DMS53 (cell line): ENCODE data around the gene ATP1B3.
"Not testable (repeated sequence)": the region's sequence is repeated elsewhere in the genome, so short reads cannot be mapped to it uniquely, and the experiment has no call there.

Source experiments
- DNase-seq: peaks from one replicate; lab custom pipeline; 2025; lab: John Stamatoyannopoulos, UW

ATP1B3 gene

DNA sequence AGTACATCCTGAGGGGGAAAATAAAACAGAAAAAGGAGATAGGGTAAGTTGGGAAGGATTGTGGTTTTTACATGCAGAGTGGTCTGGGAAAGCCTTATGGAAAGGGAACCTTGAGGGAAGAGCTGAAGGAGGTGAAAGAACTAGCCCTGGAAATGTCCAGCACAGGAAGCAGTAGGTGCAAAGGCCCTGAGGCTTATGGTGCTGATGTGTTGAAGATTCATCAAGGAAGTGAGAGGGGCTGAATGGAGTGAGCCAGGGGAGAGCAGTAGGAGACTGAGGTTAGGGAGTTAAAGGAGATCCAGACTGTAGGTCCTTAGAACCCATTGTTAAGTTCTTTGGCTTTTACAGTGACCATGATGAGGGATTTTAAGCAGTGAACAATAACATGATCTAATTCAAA, 33.0 kb downstream of the ATP1B3 start:
- no peak for DNase-seq

DNA sequence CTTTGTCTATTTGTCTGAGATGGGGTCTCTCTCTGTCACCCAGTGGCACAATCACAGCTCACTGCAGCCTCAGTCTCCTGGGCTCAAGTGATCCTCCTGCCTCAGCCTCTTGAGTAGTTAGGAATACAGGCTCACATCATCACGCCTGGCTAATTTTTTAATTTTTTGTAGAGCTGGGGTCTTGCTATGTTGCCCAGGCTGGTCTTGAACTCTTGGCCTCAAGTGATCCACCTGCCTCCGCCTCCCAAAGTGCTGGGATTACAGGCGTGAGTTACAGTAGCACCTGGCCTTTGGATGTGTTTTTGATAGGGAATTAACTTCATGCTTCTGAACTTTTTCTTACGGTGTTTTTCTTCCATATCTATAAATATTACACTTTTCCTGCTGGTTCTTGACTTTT, 33.5 kb downstream of the ATP1B3 start:
- not testable (repeated sequence) for DNase-seq

- DNase-seq: peak; percentile 72
These were observed 36.8 kb downstream of the ATP1B3 start for GRCh38 chr3:141913150-141913811.

- DNase-seq: no peak
These were observed 37.9 kb downstream of the ATP1B3 start for GRCh38 chr3:141914311-141914710.

DNA sequence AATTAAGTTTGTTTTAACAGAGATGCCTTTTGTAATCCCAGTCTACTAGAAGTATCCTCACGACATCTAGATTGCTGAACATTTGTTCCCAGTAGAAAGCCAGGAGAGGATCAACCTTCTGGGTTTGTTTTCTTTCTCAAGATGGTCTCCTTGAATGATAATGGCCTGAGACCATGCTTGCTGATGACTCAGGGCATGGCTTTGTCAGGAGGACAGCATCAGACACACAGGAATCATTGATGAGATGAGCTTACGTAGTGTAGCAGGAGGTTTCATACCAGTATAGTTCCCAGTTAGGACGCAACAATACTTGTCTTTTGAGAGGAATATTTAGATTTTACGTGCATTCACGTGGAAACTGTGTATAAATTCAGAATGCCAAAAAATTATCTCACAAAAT, 38.6 kb downstream of the ATP1B3 start:
- no peak for DNase-seq

GRCh38 chr3:141915766-141916165, 39.3 kb downstream of the ATP1B3 start:
- no peak for DNase-seq

DNA sequence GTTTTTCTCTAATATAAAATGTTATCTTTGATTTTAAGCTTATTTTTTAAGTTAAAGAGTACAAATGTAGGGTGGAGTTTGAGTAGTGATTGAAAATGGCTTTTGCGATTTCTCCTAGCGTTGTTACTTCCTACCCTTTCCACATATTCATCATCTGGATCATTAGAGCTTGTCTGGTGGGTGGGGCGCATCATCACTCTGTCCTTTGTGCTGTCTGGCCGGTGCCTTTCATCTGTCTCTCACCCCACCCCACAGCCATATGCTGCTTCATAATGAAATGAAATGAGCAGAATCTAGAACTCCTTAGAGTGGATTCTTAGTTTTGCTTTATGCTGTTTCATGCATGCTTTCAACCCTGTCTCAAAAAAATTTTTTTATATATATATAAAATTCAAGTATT, 44.3 kb downstream of the ATP1B3 start:
- DNase-seq: no peak

DNA sequence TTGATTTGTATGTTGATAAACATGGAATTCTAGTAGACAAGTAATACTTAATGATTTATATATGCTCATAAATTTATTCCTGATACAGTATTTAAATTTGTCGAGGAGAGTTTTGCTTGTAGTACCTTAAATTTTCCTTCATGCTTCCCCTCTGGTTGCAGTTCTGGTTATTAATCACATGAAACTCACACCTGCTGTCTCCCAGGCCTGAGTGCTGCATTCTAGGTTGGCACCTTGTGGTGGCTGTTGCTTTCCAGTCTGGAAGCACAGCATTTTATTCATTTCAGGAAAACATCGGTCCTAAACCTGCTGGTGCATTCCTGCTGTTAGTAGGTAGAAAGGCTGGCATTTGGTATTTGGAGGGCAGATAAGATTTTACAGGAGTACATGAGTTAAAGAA, 44.9 kb downstream of the ATP1B3 start:
- DNase-seq: no peak

DNA sequence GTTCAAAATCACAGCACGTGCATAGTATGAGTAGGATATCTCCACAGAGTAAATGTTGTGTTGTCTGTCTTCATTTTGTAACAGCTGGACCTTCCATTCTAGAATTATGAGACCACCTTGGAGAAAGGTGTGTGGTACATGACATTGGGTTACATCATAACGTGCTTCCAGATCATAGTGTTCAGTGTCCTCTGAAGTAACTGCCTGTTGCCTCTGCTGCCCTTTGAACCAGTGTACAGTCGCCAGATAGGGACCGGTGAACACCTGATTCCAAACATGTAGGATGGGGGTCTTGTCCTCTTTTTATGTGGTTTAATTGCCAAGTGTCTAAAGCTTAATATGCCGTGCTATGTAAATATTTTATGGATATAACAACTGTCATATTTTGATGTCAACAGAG, 49.2 kb downstream of the ATP1B3 start:
- DNase-seq: not testable (repeated sequence)

GRCh38 chr3:141926929-141927328, 50.5 kb downstream of the ATP1B3 start:
- no peak for DNase-seq

DNA sequence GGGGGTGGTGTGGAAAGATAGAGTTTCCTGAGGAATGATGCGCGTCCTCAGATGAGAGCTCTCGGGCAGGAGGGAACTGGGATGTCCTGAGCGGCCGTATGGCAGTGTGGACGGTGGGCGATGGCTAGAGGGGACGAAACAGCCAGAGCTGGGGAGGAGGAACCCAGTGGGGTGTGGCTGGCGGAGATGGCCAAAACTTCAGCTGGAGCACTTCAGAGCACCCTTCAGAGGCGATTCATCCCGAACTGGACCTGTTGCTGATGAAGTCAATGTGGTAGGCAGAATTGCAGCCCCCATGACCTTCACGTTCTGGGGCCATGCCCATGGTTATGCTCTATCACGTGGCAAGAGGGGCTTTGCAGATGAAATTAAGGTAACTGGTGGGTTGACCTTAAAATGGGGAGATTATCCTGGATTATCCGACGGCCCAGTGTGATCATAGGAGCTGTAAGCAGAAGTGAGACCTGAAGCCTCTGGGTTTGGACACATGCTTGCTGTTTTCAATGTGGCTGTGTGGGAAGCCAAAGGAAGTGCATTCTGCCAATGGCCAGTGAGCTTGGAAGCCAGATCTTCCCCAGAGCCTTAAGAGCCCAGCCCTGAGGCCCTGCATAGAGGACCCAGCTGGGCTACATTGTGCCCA, 52.3 kb downstream of the ATP1B3 start:
- no peak for DNase-seq

GRCh38 chr3:141929341-141929995, 53.0 kb downstream of the ATP1B3 start:
- DNase-seq: no peak

DNA sequence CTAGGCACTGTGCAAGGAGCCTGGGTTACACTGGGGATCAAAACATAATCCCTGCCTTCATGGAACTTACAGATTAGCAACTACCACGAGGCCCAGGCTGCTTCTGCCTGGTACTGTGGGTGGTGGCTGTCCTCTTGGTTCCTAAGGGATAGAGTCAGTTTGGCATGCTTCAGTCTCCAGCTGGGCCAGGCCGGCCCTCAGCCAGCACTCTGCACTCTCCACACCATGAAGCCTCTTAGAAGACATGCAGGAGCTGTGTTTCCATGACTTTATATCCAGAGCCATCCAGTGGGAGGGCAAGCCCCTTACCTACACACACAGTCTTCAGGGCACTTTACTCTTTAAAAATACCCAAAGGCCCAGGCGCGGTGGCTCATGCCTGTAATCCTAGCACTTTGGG, 54.4 kb downstream of the ATP1B3 start:
- no peak for DNase-seq

- no peak for DNase-seq
These were observed 57.2 kb downstream of the ATP1B3 start for GRCh38 chr3:141933421-141934300.

- no peak for DNase-seq
These were observed 57.9 kb downstream of the ATP1B3 start for GRCh38 chr3:141934354-141934753.

DNA sequence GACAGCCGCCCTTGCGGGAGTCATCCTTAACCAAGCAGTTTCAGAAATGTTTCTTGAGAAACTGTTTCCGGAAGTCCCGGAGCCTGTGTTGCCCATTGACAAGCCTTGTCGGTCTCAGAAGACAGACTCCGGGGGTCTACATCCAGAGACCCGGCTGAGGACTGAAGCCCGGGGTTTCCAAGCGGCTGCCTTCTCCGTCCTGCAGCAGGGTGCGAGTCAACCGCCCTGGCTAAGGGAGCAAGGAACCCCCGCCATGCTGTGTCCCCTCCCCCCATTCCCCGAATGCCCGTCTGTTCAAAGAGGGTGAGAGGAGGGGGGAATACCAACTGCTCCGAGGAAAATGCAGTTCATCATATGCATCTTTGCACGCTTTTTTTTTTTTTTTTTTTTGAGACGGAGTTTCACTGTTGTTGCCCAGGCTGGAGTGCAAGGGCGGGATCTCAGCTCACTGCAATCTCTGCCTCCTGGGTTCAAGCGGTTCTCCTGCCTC, 61.6 kb downstream of the ATP1B3 start:
- no peak for DNase-seq

- no peak for DNase-seq
These were observed 63.3 kb downstream of the ATP1B3 start for GRCh38 chr3:141939759-141940158.

- DNase-seq: peak; percentile 16
These were observed 63.8 kb downstream of the ATP1B3 start for GRCh38 chr3:141940194-141940776.

GRCh38 chr3:141941093-141941492, 64.7 kb downstream of the ATP1B3 start:
- no peak for DNase-seq

GRCh38 chr3:141942006-141942405, 65.6 kb downstream of the ATP1B3 start:
- DNase-seq: no peak

DNA sequence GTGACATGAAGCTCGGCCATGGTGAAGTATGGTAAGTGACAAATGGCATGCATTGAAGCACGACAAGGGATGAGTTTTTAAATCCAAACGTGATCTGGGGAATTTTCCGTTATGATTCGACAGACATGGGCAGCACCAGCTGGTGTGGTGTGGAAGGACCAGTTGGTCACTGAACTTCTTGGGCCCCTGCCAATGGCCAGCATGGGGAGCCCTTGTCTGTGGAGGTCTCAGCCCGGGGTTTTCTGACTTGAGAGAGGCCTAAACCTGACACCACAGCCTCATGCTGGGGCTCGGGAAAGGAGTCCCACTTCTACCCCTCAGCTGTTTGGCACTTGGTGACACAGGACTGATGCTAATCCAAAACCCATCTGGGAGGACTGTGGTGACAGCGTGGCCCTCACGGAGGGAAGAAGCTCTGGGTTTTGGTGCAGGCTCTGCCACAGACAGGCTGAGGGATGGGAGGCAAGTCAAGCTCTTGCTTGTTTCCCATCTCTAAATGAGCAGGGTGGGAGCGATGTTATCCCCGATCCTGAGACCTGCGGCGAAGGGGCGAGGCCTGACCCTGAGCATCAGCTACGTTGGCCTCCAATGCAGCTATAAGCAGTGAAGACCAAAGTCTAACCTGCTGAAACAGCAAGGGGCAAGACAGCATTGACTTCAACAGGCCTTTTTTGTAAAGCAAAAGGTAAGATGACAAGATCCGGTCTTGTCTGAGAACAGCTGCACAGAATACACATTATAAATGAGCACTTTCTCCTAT, 69.5 kb downstream of the ATP1B3 start:
- no peak for DNase-seq
